HG02588 (cell line): Measurements from ENCODE around the gene UBXN10.

Experiments used
- ATAC-seq: cut with Tn5 transposase; IDR thresholded peaks from one replicate; pipeline ENCODE4 v1.9.1; 2021; ENCODE audit warnings: mild to moderate bottlenecking, moderate library complexity; ENCODE audit not compliant: unreplicated experiment

The UBXN10 gene

DNA sequence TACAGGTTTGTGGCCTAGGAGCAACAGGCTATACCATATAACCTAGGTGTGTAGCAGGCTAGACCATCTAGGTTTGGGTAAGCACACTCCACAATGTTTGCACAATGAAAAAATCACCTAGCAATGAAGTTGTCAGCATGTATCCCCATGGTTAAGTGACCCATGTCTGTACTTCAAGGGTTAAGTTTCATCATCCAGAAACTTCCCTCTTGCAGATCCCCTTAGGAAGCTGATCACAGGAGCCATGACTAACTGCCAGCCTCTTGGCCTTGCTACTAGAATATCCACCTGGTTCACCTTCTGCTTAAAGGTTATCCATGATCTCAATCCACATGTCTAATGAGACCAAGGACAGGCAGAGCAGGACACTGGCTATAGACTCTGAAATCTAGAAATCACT, 3.5 kb upstream of the UBXN10 start:
- no peak for ATAC-seq

DNA sequence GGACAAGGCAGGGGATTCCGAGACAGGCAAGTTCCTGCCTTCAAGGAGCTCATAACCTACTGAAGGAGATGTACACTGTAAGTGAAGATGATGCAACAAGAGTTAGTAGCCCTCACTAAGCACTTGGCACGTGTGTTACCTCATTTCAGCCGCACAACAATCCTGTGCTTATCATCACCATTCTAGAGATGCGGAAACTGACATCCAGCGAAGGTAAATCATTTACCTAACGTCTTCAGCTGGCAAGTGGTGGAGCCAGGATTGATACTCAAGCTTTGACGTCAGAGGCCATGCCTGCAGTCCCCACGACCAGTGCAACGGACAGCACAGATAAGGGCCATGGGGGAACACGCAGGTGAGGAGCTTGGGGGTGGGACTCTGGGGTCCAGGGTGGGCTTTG, 2.9 kb upstream of the UBXN10 start:
- no peak for ATAC-seq

DNA sequence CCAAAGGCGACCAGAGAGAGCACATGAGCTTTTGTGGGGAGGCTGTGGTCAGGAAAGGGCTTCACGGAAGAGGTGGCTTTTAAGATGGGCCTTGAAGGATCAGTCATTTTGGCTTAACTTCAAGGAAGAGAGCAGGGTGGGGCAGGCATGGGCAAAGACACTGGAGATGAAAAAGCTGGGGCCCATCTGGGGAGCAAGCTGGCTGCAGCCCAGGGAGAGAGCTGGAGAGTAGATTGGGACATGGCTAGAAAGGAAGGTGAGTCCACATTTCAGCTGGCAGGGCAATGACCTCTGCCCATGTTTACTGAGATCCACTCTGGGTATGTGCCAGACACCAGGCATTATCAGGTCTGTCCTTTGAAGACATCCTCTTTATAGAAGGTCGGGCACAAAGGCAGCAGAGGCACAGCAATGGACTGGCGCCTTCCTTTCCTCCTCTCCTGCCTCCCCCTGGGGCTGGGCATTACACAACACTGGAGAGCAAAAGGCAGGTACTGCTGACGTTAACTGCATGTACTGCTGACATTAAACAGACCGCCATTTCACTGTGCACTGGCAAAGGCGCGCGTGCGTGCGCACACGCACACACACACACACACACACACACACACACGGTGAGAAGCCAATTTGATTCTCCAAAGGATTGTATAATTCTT, 2.2 kb upstream of the UBXN10 start:
- no peak for ATAC-seq

- ATAC-seq, result no peak
These were observed 1.4 kb upstream of the UBXN10 start for GRCh38 chr1:20184481-20184900.

GRCh38 chr1:20184997-20185833, 681 bp upstream of the UBXN10 start:
- no peak for ATAC-seq

- ATAC-seq, result no peak
These were observed 1.4 kb downstream of the UBXN10 start for GRCh38 chr1:20187103-20187812.

GRCh38 chr1:20187813-20188454, 2.0 kb downstream of the UBXN10 start:
- ATAC-seq, result no peak

- ATAC-seq, result no peak
These were observed 2.5 kb downstream of the UBXN10 start for GRCh38 chr1:20188455-20188817.

DNA sequence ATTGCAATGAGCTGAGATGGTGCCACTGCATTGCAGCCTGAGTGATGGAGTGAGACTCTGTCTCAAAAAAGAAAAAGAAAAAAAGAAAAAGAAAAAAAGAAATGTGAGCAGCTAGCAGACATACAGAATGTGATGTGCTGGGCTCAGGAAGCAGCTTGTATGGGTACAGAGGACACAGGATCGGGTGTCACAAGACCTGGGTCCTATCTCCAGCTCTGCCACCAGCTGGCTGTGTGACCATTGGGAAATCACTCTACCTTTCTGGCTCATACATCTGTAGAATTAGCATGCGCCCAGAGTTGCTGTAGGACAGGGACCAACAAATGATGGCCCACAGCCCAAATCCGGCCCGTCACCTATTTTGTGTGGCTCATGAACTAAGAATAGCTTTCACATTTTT, 3.8 kb downstream of the UBXN10 start:
- no peak for ATAC-seq

GRCh38 chr1:20190256-20191160, 4.6 kb downstream of the UBXN10 start:
- no peak for ATAC-seq

- no peak for ATAC-seq
These were observed 5.5 kb downstream of the UBXN10 start for GRCh38 chr1:20191266-20191825.

GRCh38 chr1:20192364-20192763, 6.5 kb downstream of the UBXN10 start:
- no peak for ATAC-seq

DNA sequence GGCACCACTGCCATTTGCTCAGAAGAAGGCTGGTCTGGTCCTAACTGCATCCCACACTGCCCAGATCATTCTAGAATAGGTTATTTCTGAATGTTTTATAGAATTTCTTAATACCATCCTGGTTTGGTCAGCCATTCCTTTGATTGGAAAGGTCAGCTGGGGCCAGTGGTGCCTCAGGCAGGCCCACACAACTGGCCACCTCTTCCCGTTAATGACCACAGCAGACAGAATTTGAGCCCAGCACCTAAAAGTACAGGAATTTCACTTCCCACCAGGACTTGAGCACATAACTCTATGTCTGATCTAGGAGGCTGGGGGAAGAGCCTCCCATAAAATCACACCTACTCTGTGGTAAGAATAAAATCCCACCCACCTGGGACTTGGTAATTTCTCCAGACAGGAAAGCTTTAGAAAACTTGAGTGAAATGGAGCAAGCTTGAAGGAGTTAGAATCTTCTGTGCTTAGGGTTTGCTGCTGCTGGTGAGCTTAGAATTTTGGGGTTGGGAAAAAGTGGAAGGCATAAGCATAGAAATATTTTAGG, 7.0 kb downstream of the UBXN10 start:
- ATAC-seq, result no peak

DNA sequence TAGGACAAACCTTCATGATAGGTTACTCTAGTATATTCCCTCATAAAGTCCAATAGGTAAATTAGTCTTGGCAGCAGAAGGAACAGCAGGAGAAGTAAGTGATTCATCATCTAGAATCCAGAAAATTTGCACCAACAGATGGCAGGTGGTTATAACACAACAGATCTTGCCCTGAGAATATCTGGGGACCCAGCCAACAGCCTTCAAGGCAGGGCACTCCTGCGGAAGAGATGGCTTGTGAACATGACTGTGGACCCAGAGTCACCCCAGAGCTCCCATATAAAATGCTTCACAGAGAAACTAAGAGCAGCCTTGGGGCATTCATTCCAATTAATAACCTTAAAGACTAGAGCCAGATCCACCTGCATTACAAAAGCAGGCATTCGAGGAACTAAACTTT, 8.3 kb downstream of the UBXN10 start:
- ATAC-seq, result no peak

DNA sequence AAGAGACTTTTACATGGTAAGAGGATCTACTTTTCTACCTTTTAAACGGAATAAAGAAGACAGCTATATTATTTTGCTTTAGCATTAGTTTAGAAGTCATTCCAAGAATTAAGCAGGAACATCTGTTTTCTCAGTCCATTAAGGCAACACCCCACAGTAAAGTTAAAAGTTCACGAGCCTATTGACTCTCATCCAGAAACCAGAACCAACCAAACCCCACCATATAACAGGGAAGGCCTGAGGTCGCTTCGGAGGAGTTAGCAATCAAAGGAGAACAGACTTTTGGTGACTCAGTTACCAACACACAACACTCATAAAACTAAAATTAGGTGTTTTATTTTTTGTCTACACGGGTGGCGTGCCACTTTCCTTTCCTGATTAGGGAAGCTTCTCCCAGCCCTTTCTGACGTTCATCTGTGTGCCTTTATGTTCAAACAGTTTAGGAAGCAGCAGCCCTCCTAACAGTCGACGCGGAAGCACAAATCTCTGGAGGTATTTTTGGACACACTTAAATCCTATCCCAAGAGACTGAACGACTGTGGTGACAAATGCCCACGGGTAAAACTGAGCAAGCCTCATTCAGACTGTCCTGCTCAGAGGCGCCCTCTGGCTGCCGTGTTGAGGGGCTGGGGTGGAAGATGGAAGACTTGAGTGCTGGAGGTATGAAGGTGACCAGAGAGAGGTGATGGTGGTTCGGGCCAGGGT, 9.0 kb downstream of the UBXN10 start:
- ATAC-seq, result no peak

- ATAC-seq, result no peak
These were observed 9.5 kb downstream of the UBXN10 start for GRCh38 chr1:20195462-20195780.

- ATAC-seq, result no peak
These were observed 11.5 kb downstream of the UBXN10 start for GRCh38 chr1:20197329-20197791.

- ATAC-seq, result no peak
These were observed 12.4 kb downstream of the UBXN10 start for GRCh38 chr1:20198296-20198695.

- no peak for ATAC-seq
These were observed 13.0 kb downstream of the UBXN10 start for GRCh38 chr1:20198918-20199317.
